SK-MEL-5 (cell line): ENCODE results near the gene CDX1. TPM values are rescaled to one million over a fixed set of nuclear protein-coding genes. Genes with fewer than 3 reads are reported as not detected.

Experiments
- DNase-seq: peaks from one replicate; pipeline ENCODE4 v3.0.0-alpha.2; 2016; ENCODE audit warnings: low read depth, low spot score
- in situ Hi-C: cut with HindIII; loops from 2 replicates; pipeline ENCODE4 v1.10.0; 2016; ENCODE audit warnings: low sequenced_read_pairs, high pct_unique_total_duplicates, low pct_unique_long_range_greater_than_20kb
- total RNA-seq: library from RNA; depleted of rRNA; stranded (reverse); fragments of >200 nt; shearing (Covaris generic); gene quantifications from 2 replicates; pipeline ENCODE4 v1.2.3, GENCODE V29; 2014

The CDX1 gene
- total RNA-seq, 1 experiment from 2014 or later: not detected

- in situ Hi-C loops: no loop called here
Measured at GRCh38 chr5:150172556-150172955, 6.0 kb downstream of the CDX1 start.

GRCh38 chr5:150173161-150173560 lies 6.6 kb downstream of the CDX1 start:
- in situ Hi-C loops: no loop called here
- no peak for DNase-seq

More at GRCh38 chr5:150172556-150172955, 6.0 kb downstream of the CDX1 start:
- no peak for DNase-seq

GRCh38 chr5:150174285-150174684 lies 7.7 kb downstream of the CDX1 start:
- no peak for DNase-seq
- in situ Hi-C loops: no loop called here

GRCh38 chr5:150175076-150175475 lies 8.5 kb downstream of the CDX1 start:
- no peak for DNase-seq
- in situ Hi-C loops: no loop called here

DNA sequence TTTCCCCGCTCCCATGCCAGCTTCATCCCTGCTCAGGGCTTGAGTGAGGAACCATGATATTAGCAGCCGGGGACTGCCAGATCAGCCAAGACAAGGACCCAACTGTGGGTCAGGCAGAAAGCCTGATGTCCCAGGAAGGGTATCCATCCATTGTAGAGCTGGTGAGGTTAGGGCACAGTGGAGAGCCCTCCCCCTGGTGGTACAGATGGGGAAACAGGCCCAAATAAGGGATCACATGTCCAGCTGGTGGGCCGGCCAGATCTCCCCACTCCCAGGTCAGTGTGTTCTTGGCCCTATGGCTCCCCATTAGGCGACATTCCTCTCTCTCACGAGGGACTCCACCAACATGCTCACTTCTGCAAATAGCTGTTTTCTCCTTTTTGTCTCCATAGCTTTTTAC lies 9.0 kb downstream of the CDX1 start:
- peak; percentile 63 for DNase-seq
- in situ Hi-C loops: no loop called here

DNA sequence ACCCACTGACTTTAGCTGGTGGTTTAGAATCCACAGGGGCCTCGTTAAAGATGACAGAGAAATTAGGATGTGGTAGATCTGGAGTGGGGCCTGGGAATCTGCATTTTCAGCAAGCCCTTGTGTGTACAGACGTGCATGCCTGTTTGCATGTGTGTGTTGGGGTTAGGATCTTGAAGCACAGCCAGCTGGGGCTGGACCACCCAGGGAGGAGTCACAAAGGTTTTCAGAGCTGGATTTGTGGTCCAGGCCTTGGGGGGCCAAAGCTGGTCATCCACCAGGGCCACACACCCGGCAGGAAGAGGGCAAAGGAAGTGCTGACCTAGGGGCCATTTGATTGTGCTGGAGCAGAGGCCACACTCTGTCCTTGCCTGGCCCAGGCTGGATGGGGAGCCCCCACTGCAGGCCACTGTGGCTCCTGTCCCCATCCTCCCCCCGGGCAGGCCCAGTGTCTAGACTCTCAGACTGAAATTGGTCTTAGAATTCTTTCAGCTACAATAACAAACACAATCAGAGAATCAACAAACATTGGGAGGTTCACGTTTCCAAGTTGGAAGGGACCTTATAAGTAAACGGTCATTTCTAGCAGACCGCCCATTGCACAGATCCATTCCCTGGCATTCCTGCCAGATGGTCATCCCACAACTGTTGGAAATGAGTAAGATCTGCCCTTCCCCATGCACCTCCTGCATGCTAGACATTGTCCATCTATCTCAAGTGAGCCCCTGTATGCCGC lies 10.3 kb downstream of the CDX1 start:
- no peak for DNase-seq
- in situ Hi-C loops: no loop called here

DNA sequence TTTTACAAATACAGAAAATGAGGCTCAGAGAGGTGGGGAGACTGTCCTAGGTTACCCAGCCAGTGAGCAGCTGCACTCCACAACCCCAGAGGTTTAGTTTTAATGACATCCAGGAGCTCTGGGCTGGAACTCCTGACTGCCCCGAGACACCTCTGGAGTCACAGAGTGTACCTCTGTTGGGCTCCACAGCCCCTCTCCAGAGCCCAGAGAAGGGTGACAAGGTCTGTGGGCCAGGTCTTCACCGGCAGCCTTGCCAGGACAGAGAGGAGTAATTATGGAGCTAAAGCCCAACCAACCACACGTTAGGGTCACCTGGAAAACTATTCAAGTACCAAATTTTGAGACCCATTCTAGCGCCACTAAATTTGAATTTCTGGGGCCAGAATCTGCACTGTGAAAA lies 11.1 kb downstream of the CDX1 start:
- in situ Hi-C loops: no loop called here

GRCh38 chr5:150178262-150178661 lies 11.7 kb downstream of the CDX1 start:
- in situ Hi-C loops: no loop called here
- no peak for DNase-seq

More for the DNA sequence above, 11.1 kb downstream of the CDX1 start:
- DNase-seq: no peak

GRCh38 chr5:150179019-150179620 lies 12.5 kb downstream of the CDX1 start:
- DNase-seq: no peak
- in situ Hi-C loops: no loop called here

DNA sequence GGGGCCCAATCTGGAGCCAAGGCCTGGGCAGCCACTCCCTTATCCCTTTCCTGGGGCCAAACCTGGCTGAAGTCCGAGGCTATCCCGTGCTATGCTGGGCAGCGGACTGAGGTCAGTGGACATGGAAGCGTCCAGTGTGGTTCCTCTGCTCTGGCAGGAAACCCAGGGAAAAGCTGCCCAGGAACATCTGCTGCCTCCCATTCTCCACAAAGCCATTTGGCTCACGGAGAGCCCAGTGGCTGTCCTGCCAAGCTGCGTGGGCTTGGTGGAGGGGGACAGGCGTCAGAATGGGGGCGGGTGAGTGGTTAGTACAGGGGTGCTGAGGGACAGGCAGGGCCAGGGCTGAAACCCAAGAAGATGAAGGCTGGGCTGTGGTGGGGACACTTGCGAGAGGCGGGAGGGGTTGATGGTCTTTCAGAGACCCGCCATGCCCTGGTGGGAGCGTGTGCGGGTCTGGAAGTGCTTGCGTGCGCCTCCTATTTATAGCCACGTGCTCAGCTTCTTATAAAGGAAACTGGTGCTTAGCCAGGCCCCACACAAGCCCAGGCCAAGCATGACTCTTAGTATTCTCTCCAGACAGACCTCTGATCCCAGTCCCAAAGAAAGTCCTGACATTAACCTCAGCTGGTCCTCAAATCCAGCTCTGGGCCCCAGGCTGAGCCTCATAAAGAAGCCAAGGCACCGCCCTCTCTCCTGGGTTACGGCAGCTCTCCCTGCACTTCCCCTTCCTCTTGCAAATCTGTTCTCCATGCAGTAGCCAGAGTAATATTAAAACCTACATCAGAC lies 13.9 kb downstream of the CDX1 start:
- in situ Hi-C loops: no loop called here
- no peak for DNase-seq

GRCh38 chr5:150181027-150181426 lies 14.4 kb downstream of the CDX1 start:
- no peak for DNase-seq
- in situ Hi-C loops: no loop called here

- in situ Hi-C loops: no loop called here
- no peak for DNase-seq
Measured at GRCh38 chr5:150181766-150182545, 15.4 kb downstream of the CDX1 start.

GRCh38 chr5:150182774-150183173 lies 16.2 kb downstream of the CDX1 start:
- in situ Hi-C loops: no loop called here

DNA sequence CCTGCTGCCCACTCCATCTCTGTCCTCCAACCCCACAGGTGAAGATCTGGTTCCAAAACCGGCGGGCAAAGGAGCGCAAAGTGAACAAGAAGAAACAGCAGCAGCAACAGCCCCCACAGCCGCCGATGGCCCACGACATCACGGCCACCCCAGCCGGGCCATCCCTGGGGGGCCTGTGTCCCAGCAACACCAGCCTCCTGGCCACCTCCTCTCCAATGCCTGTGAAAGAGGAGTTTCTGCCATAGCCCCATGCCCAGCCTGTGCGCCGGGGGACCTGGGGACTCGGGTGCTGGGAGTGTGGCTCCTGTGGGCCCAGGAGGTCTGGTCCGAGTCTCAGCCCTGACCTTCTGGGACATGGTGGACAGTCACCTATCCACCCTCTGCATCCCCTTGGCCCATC lies 16.9 kb downstream of the CDX1 start:
- in situ Hi-C loops: no loop called here
- no peak for DNase-seq

More at GRCh38 chr5:150182774-150183173, 16.2 kb downstream of the CDX1 start:
- no peak for DNase-seq

- in situ Hi-C loops: no loop called here
- no peak for DNase-seq
Measured at GRCh38 chr5:150184006-150184405, 17.4 kb downstream of the CDX1 start.

GRCh38 chr5:150184990-150185912 lies 18.7 kb downstream of the CDX1 start:
- no peak for DNase-seq
- in situ Hi-C loops: no loop called here

DNA sequence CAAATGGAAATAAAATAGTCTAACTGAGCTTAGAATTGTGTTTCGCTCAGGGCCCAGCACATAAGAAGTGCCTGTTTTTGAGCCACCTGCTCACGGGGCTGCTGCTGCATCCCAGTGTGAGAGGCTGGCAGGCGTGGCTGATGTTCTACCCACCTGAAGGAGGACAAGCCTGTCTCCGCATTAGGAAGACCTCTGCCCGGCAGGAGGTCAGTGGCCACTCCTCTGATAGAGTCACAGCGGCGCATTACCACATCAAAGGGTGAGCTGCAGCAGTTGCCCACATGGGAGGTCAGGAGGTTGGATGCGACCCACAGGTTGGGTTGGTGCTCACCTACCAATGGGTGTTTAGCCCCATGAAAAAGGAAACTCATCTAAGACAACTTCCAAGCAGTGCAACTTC lies 19.6 kb downstream of the CDX1 start:
- DNase-seq: no peak
- in situ Hi-C loops: no loop called here
